ENCODE results near the gene ROBO1. TPM values are rescaled to one million over a fixed set of nuclear protein-coding genes. Genes with fewer than 3 reads are reported as not detected.

Gene ROBO1
- total and polyA plus RNA-seq, 2 of the 13 experiments (the other 11 are each of a cell fraction or from before 2014, with no cell fraction given): 52.2 to 71.0 TPM

DNA sequence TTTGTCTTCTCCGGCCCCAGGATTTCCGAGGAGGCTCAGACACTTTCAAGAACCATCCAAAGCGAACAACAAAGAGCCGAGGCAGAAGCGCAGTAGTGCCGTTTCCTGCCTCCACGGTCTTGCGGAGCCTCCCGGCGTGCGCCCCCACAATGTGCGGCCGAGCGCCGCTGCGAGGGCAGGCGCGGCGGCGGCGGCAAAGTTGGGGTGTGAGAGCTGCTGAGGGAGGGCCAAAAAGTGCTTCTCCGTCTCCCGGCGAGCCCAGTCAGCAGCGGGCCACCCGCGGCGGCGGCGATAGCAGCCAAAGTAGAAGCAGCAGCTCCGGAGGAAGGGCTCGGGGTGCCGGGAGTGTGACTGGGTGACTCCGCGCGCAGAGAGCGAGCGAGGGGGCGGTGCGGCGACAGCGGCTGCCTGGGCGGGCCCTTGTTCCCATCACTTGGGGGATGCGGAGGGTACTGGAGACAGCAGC, 749.1 kb downstream of the ROBO1 start (continued):
- TF ChIP-seq, protein P1, sequence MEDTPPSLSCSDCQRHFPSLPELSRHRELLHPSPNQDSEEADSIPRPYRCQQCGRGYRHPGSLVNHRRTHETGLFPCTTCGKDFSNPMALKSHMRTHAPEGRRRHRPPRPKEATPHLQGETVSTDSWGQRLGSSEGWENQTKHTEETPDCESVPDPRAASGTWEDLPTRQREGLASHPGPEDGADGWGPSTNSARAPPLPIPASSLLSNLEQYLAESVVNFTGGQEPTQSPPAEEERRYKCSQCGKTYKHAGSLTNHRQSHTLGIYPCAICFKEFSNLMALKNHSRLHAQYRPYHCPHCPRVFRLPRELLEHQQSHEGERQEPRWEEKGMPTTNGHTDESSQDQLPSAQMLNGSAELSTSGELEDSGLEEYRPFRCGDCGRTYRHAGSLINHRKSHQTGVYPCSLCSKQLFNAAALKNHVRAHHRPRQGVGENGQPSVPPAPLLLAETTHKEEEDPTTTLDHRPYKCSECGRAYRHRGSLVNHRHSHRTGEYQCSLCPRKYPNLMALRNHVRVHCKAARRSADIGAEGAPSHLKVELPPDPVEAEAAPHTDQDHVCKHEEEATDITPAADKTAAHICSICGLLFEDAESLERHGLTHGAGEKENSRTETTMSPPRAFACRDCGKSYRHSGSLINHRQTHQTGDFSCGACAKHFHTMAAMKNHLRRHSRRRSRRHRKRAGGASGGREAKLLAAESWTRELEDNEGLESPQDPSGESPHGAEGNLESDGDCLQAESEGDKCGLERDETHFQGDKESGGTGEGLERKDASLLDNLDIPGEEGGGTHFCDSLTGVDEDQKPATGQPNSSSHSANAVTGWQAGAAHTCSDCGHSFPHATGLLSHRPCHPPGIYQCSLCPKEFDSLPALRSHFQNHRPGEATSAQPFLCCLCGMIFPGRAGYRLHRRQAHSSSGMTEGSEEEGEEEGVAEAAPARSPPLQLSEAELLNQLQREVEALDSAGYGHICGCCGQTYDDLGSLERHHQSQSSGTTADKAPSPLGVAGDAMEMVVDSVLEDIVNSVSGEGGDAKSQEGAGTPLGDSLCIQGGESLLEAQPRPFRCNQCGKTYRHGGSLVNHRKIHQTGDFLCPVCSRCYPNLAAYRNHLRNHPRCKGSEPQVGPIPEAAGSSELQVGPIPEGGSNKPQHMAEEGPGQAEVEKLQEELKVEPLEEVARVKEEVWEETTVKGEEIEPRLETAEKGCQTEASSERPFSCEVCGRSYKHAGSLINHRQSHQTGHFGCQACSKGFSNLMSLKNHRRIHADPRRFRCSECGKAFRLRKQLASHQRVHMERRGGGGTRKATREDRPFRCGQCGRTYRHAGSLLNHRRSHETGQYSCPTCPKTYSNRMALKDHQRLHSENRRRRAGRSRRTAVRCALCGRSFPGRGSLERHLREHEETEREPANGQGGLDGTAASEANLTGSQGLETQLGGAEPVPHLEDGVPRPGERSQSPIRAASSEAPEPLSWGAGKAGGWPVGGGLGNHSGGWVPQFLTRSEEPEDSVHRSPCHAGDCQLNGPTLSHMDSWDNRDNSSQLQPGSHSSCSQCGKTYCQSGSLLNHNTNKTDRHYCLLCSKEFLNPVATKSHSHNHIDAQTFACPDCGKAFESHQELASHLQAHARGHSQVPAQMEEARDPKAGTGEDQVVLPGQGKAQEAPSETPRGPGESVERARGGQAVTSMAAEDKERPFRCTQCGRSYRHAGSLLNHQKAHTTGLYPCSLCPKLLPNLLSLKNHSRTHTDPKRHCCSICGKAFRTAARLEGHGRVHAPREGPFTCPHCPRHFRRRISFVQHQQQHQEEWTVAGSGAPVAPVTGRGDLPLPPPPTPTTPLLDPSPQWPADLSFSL (CRISPR knock-in tag; IDR thresholded peaks at IDR 0.05): peak; percentile 37
- no peak for TF ChIP-seq HDAC2 (CRISPR knock-in tag; IDR thresholded peaks at IDR 0.05)
- TF ChIP-seq, protein P2, sequence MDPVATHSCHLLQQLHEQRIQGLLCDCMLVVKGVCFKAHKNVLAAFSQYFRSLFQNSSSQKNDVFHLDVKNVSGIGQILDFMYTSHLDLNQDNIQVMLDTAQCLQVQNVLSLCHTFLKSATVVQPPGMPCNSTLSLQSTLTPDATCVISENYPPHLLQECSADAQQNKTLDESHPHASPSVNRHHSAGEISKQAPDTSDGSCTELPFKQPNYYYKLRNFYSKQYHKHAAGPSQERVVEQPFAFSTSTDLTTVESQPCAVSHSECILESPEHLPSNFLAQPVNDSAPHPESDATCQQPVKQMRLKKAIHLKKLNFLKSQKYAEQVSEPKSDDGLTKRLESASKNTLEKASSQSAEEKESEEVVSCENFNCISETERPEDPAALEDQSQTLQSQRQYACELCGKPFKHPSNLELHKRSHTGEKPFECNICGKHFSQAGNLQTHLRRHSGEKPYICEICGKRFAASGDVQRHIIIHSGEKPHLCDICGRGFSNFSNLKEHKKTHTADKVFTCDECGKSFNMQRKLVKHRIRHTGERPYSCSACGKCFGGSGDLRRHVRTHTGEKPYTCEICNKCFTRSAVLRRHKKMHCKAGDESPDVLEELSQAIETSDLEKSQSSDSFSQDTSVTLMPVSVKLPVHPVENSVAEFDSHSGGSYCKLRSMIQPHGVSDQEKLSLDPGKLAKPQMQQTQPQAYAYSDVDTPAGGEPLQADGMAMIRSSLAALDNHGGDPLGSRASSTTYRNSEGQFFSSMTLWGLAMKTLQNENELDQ (CRISPR knock-in tag; IDR thresholded peaks at IDR 0.05; ENCODE audit: borderline replicate concordance): no peak
- no peak for TF ChIP-seq NR2F1 (CRISPR knock-in tag; IDR thresholded peaks at IDR 0.05)
- TF ChIP-seq PLRG1 (conservative IDR thresholded peaks at IDR 0.05): no peak
- TF ChIP-seq GATAD2A (CRISPR knock-in tag; IDR thresholded peaks at IDR 0.05): no peak
- no peak for TF ChIP-seq CREB1 (IDR thresholded peaks at IDR 0.05)
- no peak for TF ChIP-seq CREB1 (CRISPR knock-in tag; IDR thresholded peaks at IDR 0.05)
- TF ChIP-seq NR2C2 (CRISPR knock-in tag; IDR thresholded peaks at IDR 0.05; ENCODE audit: borderline replicate concordance): peak; percentile 32; the same call in 1 of the 2 replicates
- TF ChIP-seq ZNF776 (CRISPR knock-in tag; IDR thresholded peaks at IDR 0.05): peak; percentile 51; the same call in 1 of the 2 replicates
- TF ChIP-seq KDM3A (CRISPR knock-in tag; IDR thresholded peaks at IDR 0.05; ENCODE audit: low read depth): no peak
- no peak for TF ChIP-seq TBX3 (IDR thresholded peaks at IDR 0.05; ENCODE audit: borderline replicate concordance)
- TF ChIP-seq, protein P3, sequence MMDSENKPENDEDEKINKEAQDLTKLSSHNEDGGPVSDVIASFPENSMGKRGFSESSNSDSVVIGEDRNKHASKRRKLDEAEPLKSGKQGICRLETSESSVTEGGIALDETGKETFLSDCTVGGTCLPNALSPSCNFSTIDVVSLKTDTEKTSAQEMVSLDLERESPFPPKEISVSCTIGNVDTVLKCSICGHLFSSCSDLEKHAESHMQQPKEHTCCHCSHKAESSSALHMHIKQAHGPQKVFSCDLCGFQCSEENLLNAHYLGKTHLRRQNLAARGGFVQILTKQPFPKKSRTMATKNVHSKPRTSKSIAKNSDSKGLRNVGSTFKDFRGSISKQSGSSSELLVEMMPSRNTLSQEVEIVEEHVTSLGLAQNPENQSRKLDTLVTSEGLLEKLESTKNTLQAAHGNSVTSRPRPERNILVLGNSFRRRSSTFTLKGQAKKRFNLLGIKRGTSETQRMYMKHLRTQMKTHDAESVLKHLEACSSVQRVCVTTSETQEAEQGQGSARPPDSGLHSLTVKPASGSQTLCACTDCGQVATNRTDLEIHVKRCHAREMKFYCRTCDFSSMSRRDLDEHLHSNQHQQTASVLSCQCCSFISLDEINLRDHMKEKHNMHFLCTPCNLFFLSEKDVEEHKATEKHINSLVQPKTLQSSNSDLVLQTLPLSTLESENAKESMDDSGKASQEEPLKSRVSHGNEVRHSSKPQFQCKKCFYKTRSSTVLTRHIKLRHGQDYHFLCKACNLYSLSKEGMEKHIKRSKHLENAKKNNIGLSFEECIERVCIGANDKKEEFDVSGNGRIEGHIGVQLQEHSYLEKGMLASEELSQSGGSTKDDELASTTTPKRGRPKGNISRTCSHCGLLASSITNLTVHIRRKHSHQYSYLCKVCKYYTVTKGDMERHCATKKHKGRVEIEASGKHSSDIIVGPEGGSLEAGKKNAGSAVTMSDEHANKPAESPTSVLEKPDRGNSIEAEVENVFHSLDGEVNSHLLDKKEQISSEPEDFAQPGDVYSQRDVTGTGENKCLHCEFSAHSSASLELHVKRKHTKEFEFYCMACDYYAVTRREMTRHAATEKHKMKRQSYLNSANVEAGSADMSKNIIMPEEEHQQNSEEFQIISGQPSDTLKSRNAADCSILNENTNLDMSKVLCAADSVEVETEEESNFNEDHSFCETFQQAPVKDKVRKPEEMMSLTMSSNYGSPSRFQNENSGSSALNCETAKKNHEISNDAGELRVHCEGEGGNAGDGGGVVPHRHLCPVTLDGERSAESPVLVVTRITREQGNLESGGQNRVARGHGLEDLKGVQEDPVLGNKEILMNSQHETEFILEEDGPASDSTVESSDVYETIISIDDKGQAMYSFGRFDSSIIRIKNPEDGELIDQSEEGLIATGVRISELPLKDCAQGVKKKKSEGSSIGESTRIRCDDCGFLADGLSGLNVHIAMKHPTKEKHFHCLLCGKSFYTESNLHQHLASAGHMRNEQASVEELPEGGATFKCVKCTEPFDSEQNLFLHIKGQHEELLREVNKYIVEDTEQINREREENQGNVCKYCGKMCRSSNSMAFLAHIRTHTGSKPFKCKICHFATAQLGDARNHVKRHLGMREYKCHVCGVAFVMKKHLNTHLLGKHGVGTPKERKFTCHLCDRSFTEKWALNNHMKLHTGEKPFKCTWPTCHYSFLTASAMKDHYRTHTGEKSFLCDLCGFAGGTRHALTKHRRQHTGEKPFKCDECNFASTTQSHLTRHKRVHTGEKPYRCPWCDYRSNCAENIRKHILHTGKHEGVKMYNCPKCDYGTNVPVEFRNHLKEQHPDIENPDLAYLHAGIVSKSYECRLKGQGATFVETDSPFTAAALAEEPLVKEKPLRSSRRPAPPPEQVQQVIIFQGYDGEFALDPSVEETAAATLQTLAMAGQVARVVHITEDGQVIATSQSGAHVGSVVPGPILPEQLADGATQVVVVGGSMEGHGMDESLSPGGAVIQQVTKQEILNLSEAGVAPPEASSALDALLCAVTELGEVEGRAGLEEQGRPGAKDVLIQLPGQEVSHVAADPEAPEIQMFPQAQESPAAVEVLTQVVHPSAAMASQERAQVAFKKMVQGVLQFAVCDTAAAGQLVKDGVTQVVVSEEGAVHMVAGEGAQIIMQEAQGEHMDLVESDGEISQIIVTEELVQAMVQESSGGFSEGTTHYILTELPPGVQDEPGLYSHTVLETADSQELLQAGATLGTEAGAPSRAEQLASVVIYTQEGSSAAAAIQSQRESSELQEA (CRISPR knock-in tag; IDR thresholded peaks at IDR 0.05; ENCODE audit: not compliant biosample characterization): no peak
